ENCODE data around the gene PRKCA.

The PRKCA gene

DNA sequence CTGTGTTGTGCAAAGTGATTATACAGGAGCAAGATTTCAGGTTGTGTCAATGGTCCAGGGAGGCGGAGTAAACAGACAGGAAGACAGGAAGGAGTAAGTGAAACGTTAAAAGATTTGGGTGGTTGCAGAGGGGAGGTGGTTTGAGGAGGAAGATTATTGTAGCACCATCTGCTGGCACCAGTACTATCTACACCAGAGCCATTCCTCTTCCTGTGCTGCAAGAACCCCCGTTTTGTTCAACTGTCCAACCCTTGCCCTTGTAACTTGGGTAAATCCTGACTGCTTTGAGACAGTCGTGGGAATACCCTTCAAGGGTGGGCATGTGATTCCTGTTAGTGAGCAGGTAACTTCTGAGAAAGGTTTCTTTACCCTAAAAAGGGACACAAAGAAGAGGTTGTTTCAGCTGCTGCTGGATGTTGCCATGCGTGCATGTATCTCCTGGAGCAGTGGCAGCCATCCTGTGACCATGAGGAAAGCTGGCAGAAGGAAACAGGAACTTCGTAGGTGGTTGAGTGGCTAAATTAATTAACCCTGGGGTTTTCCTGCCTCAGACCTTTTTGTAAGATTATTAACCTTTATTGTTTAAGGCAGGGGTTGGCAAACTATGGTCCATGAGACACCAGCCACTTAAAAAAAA lies 124.1 kb downstream of the PRKCA start:
- TF ChIP-seq POLR2AphosphoS5 (IDR thresholded peaks at IDR 0.05; ENCODE audit: low read depth) (no peak), SPI1 (IDR thresholded peaks at IDR 0.05; ENCODE audit: borderline replicate concordance, low read depth) (no peak), REST (IDR thresholded peaks at IDR 0.05; ENCODE audit: insufficient replicate concordance, low read depth) (no peak), CTCF (IDR thresholded peaks at IDR 0.05; ENCODE audit: insufficient read depth, low read length) (no peak), GABPA (IDR thresholded peaks at IDR 0.05; ENCODE audit: low read depth) (no peak)
- no peaks in the 10 kb centered on the region for H3K27me3 ChIP-seq (ENCODE audit: insufficient read depth, poor library complexity, severe bottlenecking)
- peak overlapping the region; percentile 58 for H3K27ac ChIP-seq (replicated peaks)
- DNase-seq (ENCODE audit: low read depth in 1 of 2, low spot score in 1 of 2), result peak in 1 of 2 experiments; percentile 57
- no peak overlapping the region for H3K4me3 ChIP-seq (replicated peaks; ENCODE audit: insufficient read depth, low read length)

DNA sequence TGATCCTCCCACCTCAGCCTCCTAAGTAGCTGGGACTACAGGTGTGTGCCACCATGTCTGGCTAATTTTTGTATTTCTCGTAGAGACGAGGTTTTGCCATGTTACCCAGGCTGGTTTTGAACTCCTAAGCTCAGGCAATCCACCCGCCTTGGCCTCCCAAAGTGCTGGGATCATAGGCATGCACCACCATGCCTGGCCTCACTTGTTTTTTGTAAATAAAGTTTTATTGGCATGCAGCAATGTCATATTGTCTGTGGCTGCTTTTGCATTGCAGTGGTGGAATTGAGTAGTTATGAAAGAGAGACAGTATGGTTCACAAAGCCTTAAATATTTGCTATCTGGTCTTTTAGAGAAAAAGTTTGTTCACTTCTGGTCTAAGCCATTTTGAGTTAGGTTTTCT lies 124.7 kb downstream of the PRKCA start:
- Histone ChIP-seq H3K27me3 (ENCODE audit: insufficient read depth, poor library complexity, severe bottlenecking) (no peaks in the 10 kb centered on the region), H3K4me3 (replicated peaks; ENCODE audit: insufficient read depth, low read length) (no peak overlapping the region), H3K27ac (replicated peaks) (peak overlapping the region; percentile 58)
- DNase-seq (ENCODE audit: low read depth in 1 of 2, low spot score in 1 of 2), result no peak
- TF ChIP-seq CTCF (IDR thresholded peaks at IDR 0.05; ENCODE audit: insufficient read depth, low read length) (no peak), SPI1 (IDR thresholded peaks at IDR 0.05; ENCODE audit: borderline replicate concordance, low read depth) (no peak), REST (IDR thresholded peaks at IDR 0.05; ENCODE audit: insufficient replicate concordance, low read depth) (no peak), POLR2AphosphoS5 (IDR thresholded peaks at IDR 0.05; ENCODE audit: low read depth) (no peak), GABPA (IDR thresholded peaks at IDR 0.05; ENCODE audit: low read depth) (no peak)

GRCh38 chr17:66429680-66430079 lies 127.3 kb downstream of the PRKCA start:
- H3K27me3 ChIP-seq (ENCODE audit: insufficient read depth, poor library complexity, severe bottlenecking), result no peaks in the 10 kb centered on the region
- no peak for DNase-seq (ENCODE audit: low read depth in 1 of 2, low spot score in 1 of 2)
- H3K27ac ChIP-seq (replicated peaks), result no peak overlapping the region
- no peak overlapping the region for H3K4me3 ChIP-seq (replicated peaks; ENCODE audit: insufficient read depth, low read length)
- no peak for TF ChIP-seq POLR2AphosphoS5 (IDR thresholded peaks at IDR 0.05; ENCODE audit: low read depth)
- TF ChIP-seq SPI1 (IDR thresholded peaks at IDR 0.05; ENCODE audit: borderline replicate concordance, low read depth), result no peak
- no peak for TF ChIP-seq REST (IDR thresholded peaks at IDR 0.05; ENCODE audit: insufficient replicate concordance, low read depth)
- TF ChIP-seq GABPA (IDR thresholded peaks at IDR 0.05; ENCODE audit: low read depth), result no peak
- no peak for TF ChIP-seq CTCF (IDR thresholded peaks at IDR 0.05; ENCODE audit: insufficient read depth, low read length)

All from HL-60 (cell line).